GM21737 (cell line): ENCODE measurements around the gene SHF.
"Not testable (repeated sequence)": the region's sequence is repeated elsewhere in the genome, so short reads cannot be mapped to it uniquely, and the experiment has no call there.

Source experiments
- ATAC-seq: cut with Tn5 transposase; IDR thresholded peaks from one replicate; pipeline ENCODE4 v1.9.1; 2021; ENCODE audit warnings: mild to moderate bottlenecking, moderate library complexity; ENCODE audit not compliant: unreplicated experiment

Gene SHF

GRCh38 chr15:45187894-45188830 lies at the start of gene SHF:
Gene SHF (minus strand): TSS chr15:45187966. CDS start chr15:45187951, 15 bp downstream.
- ATAC-seq: no peak

- ATAC-seq: not testable (repeated sequence)
Measured at GRCh38 chr15:45236806-45237205, 49.0 kb upstream of the SHF start.

- ATAC-seq: no peak
Measured at GRCh38 chr15:45234562-45235235, 46.9 kb upstream of the SHF start.

GRCh38 chr15:45231864-45232562 lies 44.2 kb upstream of the SHF start:
- ATAC-seq: no peak

- ATAC-seq: no peak
Measured at GRCh38 chr15:45231132-45231531, 43.4 kb upstream of the SHF start.

GRCh38 chr15:45230245-45230965 lies 42.6 kb upstream of the SHF start:
- no peak for ATAC-seq

GRCh38 chr15:45228931-45229330 lies 41.2 kb upstream of the SHF start:
- no peak for ATAC-seq

- ATAC-seq: no peak
Measured at GRCh38 chr15:45225506-45226273, 37.9 kb upstream of the SHF start.

GRCh38 chr15:45224621-45225217 lies 37.0 kb upstream of the SHF start:
- ATAC-seq: no peak

- ATAC-seq: no peak
Measured at GRCh38 chr15:45221967-45222366, 34.2 kb upstream of the SHF start.

- no peak for ATAC-seq
Measured at GRCh38 chr15:45221053-45221599, 33.4 kb upstream of the SHF start.

GRCh38 chr15:45212493-45212892 lies 24.7 kb upstream of the SHF start:
- no peak for ATAC-seq

GRCh38 chr15:45205192-45205591 lies 17.4 kb upstream of the SHF start:
- ATAC-seq: no peak

- ATAC-seq: no peak
Measured at GRCh38 chr15:45203182-45203581, 15.4 kb upstream of the SHF start.

GRCh38 chr15:45201869-45202268 lies 14.1 kb upstream of the SHF start:
- no peak for ATAC-seq

GRCh38 chr15:45201557-45201859 lies 13.7 kb upstream of the SHF start:
- ATAC-seq: no peak

- ATAC-seq: no peak
Measured at GRCh38 chr15:45200799-45201556, 13.2 kb upstream of the SHF start.

GRCh38 chr15:45200001-45200798 lies 12.4 kb upstream of the SHF start:
- ATAC-seq: peak; percentile 43
